ENCODE results near the gene PNKD. TPM values are rescaled to one million over a fixed set of nuclear protein-coding genes. Genes with fewer than 3 reads are reported as not detected.
A peak's percentile ranks its signal among the peaks of the same experiment; 100 is the strongest.

PNKD gene
- total and polyA plus RNA-seq, 2 of the 8 experiments (the other 6 are each of a cell fraction or from before 2014, with no cell fraction given): 43.9 to 65.4 TPM

DNA sequence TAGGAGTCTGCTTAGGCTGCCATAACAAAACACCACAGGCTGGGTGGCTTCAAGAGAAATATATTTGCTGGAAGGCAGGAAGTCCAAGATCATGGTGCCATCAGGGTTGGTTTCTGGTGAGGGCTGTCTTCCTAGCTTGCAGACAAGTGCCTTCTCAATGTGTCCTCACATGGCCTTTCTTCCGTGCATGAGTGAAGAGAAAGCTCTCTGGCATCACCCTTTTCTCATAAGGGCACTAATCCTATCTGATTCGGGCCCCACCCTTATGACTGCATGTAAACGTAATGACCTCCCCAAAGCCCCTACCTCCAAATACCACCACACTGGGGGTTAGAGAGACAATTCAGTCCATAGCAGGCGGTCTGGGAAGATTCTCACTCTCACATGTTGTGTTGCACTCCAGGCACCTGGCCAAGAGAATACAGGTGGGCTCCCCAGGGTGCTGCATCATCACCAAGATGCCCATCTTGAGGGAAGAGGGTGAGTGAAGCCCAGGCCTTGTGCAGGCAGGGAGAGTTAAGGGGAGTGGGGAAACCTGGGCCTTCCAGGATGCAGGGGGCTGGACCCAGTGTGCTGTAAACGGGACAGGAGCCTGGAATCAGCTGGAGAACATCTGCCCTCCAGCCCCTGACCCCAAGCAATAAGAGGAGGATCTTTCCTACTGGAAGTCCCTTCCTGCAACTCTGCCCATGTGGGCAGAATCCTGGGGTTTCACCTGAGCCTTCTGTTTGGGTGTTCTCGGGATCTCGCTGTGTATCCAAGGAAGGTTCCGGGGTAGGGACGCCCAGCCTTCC, 96.5 kb downstream of the PNKD start:
- Histone ChIP-seq H3K4ac (replicated peaks; ENCODE audit: insufficient read length, low read depth, low read length) (no peak overlapping the region), H3K14ac (ENCODE audit: insufficient read length) (no peak overlapping the region), H3K4me3 (ENCODE audit: extremely low read depth in 1 of 4, insufficient read depth in 2 of 4, low read depth in 3 of 4, low read length in 4 of 4) (peak overlapping the region; percentile 49 to 71 (median 56); a peak in 7 of 8 replicates), H3K79me2 (ENCODE audit: control insufficient read depth in 1 of 2, insufficient read depth in 2 of 2, low read length in 2 of 2) (no peaks in the 10 kb centered on the region), H3K27me3 (replicated peaks in 1 of 4; ENCODE audit: control insufficient read depth in 3 of 4, extremely low read depth in 1 of 4, insufficient read depth in 3 of 4, low read length in 3 of 4) (no peaks in the 10 kb centered on the region), H2BK120ac (replicated peaks; ENCODE audit: low read depth, low read length) (no peak overlapping the region), H3K9ac (replicated peaks in 1 of 4; ENCODE audit: extremely low read depth in 1 of 4, low read depth in 3 of 4, low read length in 3 of 4) (peak overlapping the region in 1 of 4 experiments; percentile 12; a peak in 1 of 7 replicates), H2BK5ac (ENCODE audit: low read depth, low read length) (peak overlapping the region; percentile 68; the same call in 1 of the 2 replicates), H4K5ac (ENCODE audit: insufficient read length, low read depth, low read length) (no peak overlapping the region), H3K56ac (replicated peaks; ENCODE audit: insufficient read length, low read depth, low read length) (no peak overlapping the region), H3K27ac (ENCODE audit: low read depth, low read length) (no peak overlapping the region), H3K9me3 (ENCODE audit: insufficient read depth in 2 of 2, low read depth in 1 of 2, low read length in 1 of 2) (no peaks in the 10 kb centered on the region), H2BK12ac (ENCODE audit: low read depth, low read length) (no peak overlapping the region), H2AK5ac (ENCODE audit: low read depth, low read length) (no peak overlapping the region), H3K79me1 (ENCODE audit: low read depth, low read length) (no peaks in the 10 kb centered on the region), H3K4me2 (ENCODE audit: insufficient read depth in 1 of 2, low read depth in 2 of 2, low read length in 2 of 2) (peak overlapping the region; percentile 68 to 79), H4K20me1 (replicated peaks in 1 of 2; ENCODE audit: control insufficient read depth in 1 of 2, insufficient read depth in 2 of 2, low read length in 2 of 2) (no peaks in the 10 kb centered on the region), H3K23ac (ENCODE audit: insufficient read length) (no peak overlapping the region), H3K4me1 (replicated peaks in 1 of 4; ENCODE audit: control insufficient read depth in 3 of 4, insufficient read depth in 4 of 4, low read length in 3 of 4) (peaks cover 0 to 3% (median 0%) of the 10 kb centered on the region in 4 experiments; a peak in 3 of 7 replicates), H4K8ac (ENCODE audit: extremely low read depth, insufficient read depth, low read length) (no peak overlapping the region), H3K23me2 (ENCODE audit: low read depth, low read length) (peaks cover 7% of the 10 kb centered on the region; the same call in 1 of the 2 replicates), H2AFZ (ENCODE audit: low read length) (no peak overlapping the region), H4K91ac (replicated peaks; ENCODE audit: insufficient read length, low read length) (no peak overlapping the region), H2BK20ac (ENCODE audit: low read length) (no peak overlapping the region), H3K36me3 (ENCODE audit: control insufficient read depth in 2 of 4, insufficient read depth in 4 of 4, low read length in 3 of 4) (no peaks in the 10 kb centered on the region), H3K18ac (ENCODE audit: extremely low read depth, low read length) (0 out of 2 replicates have a peak overlapping the region, but pooled peaks have one; percentile 34), H2BK15ac (ENCODE audit: low read length) (no peak overlapping the region)
- DNase-seq (ENCODE audit: low read depth in 1 of 2, low spot score in 2 of 2) (no peak), FAIRE-seq (no peak)
- CTCF ChIA-PET (ENCODE audit: partially characterized antibody): interaction anchor here (0.8 to 2.6 kb wide), 9 partner anchors 9 to 73 kb away, joined by 3 to 12 read pairs (median 5); partner anchors contain the start of gene CATIP
- WGBS, 2 experiments (ENCODE audit: extremely low coverage in 1 of 2, insufficient coverage in 1 of 2, insufficient read length in 1 of 2, insufficient replicate concordance in 2 of 2, low coverage in 1 of 2, low lambda C conversion rate in 2 of 2, missing lambda C conversion rate in 1 of 2): 72% methylated on average over 9 of the region's 9 CpGs; no CpG with 5 or more reads in 1 of the 2 experiments
- POLR2A ChIA-PET (ENCODE audit: partially characterized antibody): interaction anchor here (0.6 to 1.9 kb wide), 8 partner anchors 9 to 96 kb away, joined by 3 to 15 read pairs (median 4); partner anchors contain the start of genes AAMP, CATIP and PNKD
- TF ChIP-seq POLR2AphosphoS5 (IDR thresholded peaks at IDR 0.05; ENCODE audit: low read depth, low read length) (no peak), SIN3A (conservative IDR thresholded peaks at IDR 0.05 in 1 of 2, IDR thresholded peaks at IDR 0.05 in 1 of 2; ENCODE audit: low read depth in 1 of 2, low read length in 2 of 2) (no peak)
